Neural crest cell (in vitro differentiated cells): ENCODE results near the gene RETREG2. TPM values are rescaled to one million over a fixed set of nuclear protein-coding genes. Genes with fewer than 3 reads are reported as not detected.

Source experiments
- DNase-seq: peaks from one replicate; pipeline ENCODE4 v3.0.0; 2021; ENCODE audit warnings: low read depth, mixed read lengths, low spot score
- H3K27ac Mint-ChIP-seq: one replicate; pipeline ENCODE4 v1.8.0; 2021; ENCODE audit warnings: mild to moderate bottlenecking, mixed read lengths; ENCODE audit not compliant: unreplicated experiment
- H3K27me3 Mint-ChIP-seq: 2 replicates; pipeline ENCODE4 v1.8.0; 2021; ENCODE audit warnings: low read depth, mild to moderate bottlenecking, mixed read lengths
- H3K36me3 Mint-ChIP-seq: 2 replicates; pipeline ENCODE4 v1.8.0; 2021; ENCODE audit warnings: low read depth, mild to moderate bottlenecking, mixed read lengths
- H3K4me1 Mint-ChIP-seq: 2 replicates; pipeline ENCODE4 v1.8.0; 2021; ENCODE audit warnings: mixed read lengths
- H3K4me3 Mint-ChIP-seq: one replicate; pipeline ENCODE4 v1.8.0; 2021; ENCODE audit warnings: mild to moderate bottlenecking, mixed read lengths
- H3K9me3 Mint-ChIP-seq: 2 replicates; pipeline ENCODE4 v1.8.0; 2021; ENCODE audit warnings: mixed read lengths
- CTCF ChIP-seq: fragments of 200-600 bp; sonication (generic); conservative IDR thresholded peaks from 2 replicates; pipeline ENCODE4 v1.5.0; 2021; ENCODE audit warnings: antibody characterized with exemption, mild to moderate bottlenecking
- total RNA-seq: library from RNA; stranded (reverse); gene quantifications from 2 replicates; pipeline ENCODE4 v1.2.1, GENCODE V29; 2021

RETREG2 gene
- total RNA-seq, 1 donor from 2014 or later = 86.0 TPM

- H3K27me3 Mint-ChIP-seq = no peaks in the 10 kb centered on the region
- H3K27ac Mint-ChIP-seq = no peak overlapping the region
- DNase-seq = no peak
- H3K36me3 Mint-ChIP-seq = no peaks in the 10 kb centered on the region
- TF ChIP-seq CTCF = no peak
- H3K9me3 Mint-ChIP-seq = no peaks in the 10 kb centered on the region
- no peak overlapping the region for H3K4me3 Mint-ChIP-seq
- peaks cover 17% of the 10 kb centered on the region for H3K4me1 Mint-ChIP-seq
Observed at GRCh38 chr2:219163156-219163555, 14.9 kb upstream of the RETREG2 start.

- H3K4me1 Mint-ChIP-seq = peaks cover 10% of the 10 kb centered on the region
- no peaks in the 10 kb centered on the region for H3K27me3 Mint-ChIP-seq
- DNase-seq = no peak
- H3K9me3 Mint-ChIP-seq = no peaks in the 10 kb centered on the region
- TF ChIP-seq CTCF = no peak
- H3K36me3 Mint-ChIP-seq = no peaks in the 10 kb centered on the region
- no peak overlapping the region for H3K27ac Mint-ChIP-seq
- H3K4me3 Mint-ChIP-seq = peak overlapping the region; percentile 20
Observed at GRCh38 chr2:219165058-219165911, 12.8 kb upstream of the RETREG2 start.

- Mint-ChIP-seq H3K4me1 (no peaks in the 10 kb centered on the region), H3K36me3 (peaks cover 2% of the 10 kb centered on the region), H3K4me3 (peak overlapping the region; percentile 10), H3K9me3 (no peaks in the 10 kb centered on the region), H3K27ac (no peak overlapping the region), H3K27me3 (no peaks in the 10 kb centered on the region)
- no peak for DNase-seq
- no peak for TF ChIP-seq CTCF
Observed at GRCh38 chr2:219167997-219168396, 10.1 kb upstream of the RETREG2 start.

- TF ChIP-seq CTCF = no peak
- H3K27ac Mint-ChIP-seq = no peak overlapping the region
- H3K27me3 Mint-ChIP-seq = no peaks in the 10 kb centered on the region
- H3K4me3 Mint-ChIP-seq = no peak overlapping the region
- no peak for DNase-seq
- H3K9me3 Mint-ChIP-seq = no peaks in the 10 kb centered on the region
- H3K4me1 Mint-ChIP-seq = no peaks in the 10 kb centered on the region
- H3K36me3 Mint-ChIP-seq = peaks cover 2% of the 10 kb centered on the region
Observed at GRCh38 chr2:219168526-219168925, 9.5 kb upstream of the RETREG2 start.

GRCh38 chr2:219168932-219169331 is 9.1 kb upstream of the RETREG2 start:
- H3K4me1 Mint-ChIP-seq = no peaks in the 10 kb centered on the region
- H3K4me3 Mint-ChIP-seq = no peak overlapping the region
- no peaks in the 10 kb centered on the region for H3K9me3 Mint-ChIP-seq
- no peak overlapping the region for H3K27ac Mint-ChIP-seq
- TF ChIP-seq CTCF = no peak
- H3K27me3 Mint-ChIP-seq = no peaks in the 10 kb centered on the region
- no peak for DNase-seq
- peaks cover 2% of the 10 kb centered on the region for H3K36me3 Mint-ChIP-seq
